A549 (cell line): ENCODE results near the gene MTTP. TPM values are rescaled to one million over a fixed set of nuclear protein-coding genes. Genes with fewer than 3 reads are reported as not detected.

Source experiments
- ATAC-seq, 2 experiments: fragments of 200-7000 bp in 1 of 2; fragments of >200 bp in 1 of 2; cut with Nextera tagmentation in 1 of 2; cut with Tn5 transposase in 1 of 2; 3 replicates each; pipeline versions ENCODE4 v1.8.0 to v1.9.1; 2018 to 2020; ENCODE audit warnings: mild to moderate bottlenecking in 1 of 2, moderate library complexity in 1 of 2
- CTCF ChIA-PET: fragments of 300-600 bp; sonication (Branson Sonifier 250); formaldehyde crosslinking; extraction: SDS; loops from one replicate; lab custom pipeline; 2021; ENCODE audit warnings: antibody characterized with exemption, inconsistent platforms; lab: Yijun Ruan, JAX
- POLR2A ChIA-PET: fragments of 350-600 bp; formaldehyde crosslinking; extraction: SDS; loops from one replicate; lab custom pipeline; 2021; ENCODE audit warnings: antibody characterized with exemption, inconsistent platforms; lab: Yijun Ruan, JAX
- DNase-seq, 2 experiments: peaks; one replicate each; pipeline versions ENCODE4 v3.0.0 to v3.0.0-alpha.2; 2011 to 2016; ENCODE audit warnings: low read depth in 1 of 2, low spot score in 1 of 2
- FAIRE-seq: peaks from 2 replicates; lab custom pipeline; 2011; peaks lifted over from hg19 to GRCh38; lab: Jason Lieb, UNC
- H3K27ac ChIP-seq, 2 experiments: fragments of >200 bp; sonication (Bioruptor Twin); formaldehyde crosslinking; 3 replicates each; pipeline ENCODE4 v1.5.1; 2016 to 2017
- H3K4me1 ChIP-seq: fragments of >200 bp; sonication (Bioruptor Twin); formaldehyde crosslinking; 3 replicates; pipeline ENCODE4 v1.6.1; 2016
- H3K4me2 ChIP-seq: fragments of >200 bp; sonication (Bioruptor Twin); formaldehyde crosslinking; 3 replicates; pipeline ENCODE4 v1.6.1; 2016
- H3K4me3 ChIP-seq: fragments of >200 bp; sonication (Bioruptor Twin); formaldehyde crosslinking; 3 replicates; pipeline ENCODE4 v1.5.1; 2016
- H3K9me3 ChIP-seq: fragments of >200 bp; sonication (Bioruptor Twin); formaldehyde crosslinking; 3 replicates; pipeline ENCODE4 v1.6.1; 2016
- BHLHE40 ChIP-seq: IDR thresholded peaks from 2 replicates; pipeline ENCODE4 v1.6.1; 2012; ENCODE audit warnings: low read depth, low read length, inconsistent platforms
- CBX2 ChIP-seq: fragments of 200-600 bp; sonication (generic); IDR thresholded peaks from 2 replicates; pipeline ENCODE4 v1.6.1; 2016; ENCODE audit warnings: low read depth, mild to moderate bottlenecking, borderline replicate concordance
- CBX8 ChIP-seq: fragments of 200-600 bp; sonication (generic); IDR thresholded peaks from 2 replicates; pipeline ENCODE4 v1.6.1; 2016
- ESRRA ChIP-seq: fragments of 150-350 bp; IDR thresholded peaks from 2 replicates; pipeline ENCODE4 v1.6.1; 2014; ENCODE audit warnings: mild to moderate bottlenecking, low read length, borderline replicate concordance
- FOSB ChIP-seq: fragments of 250-450 bp; sonication (Bioruptor Pico); IDR thresholded peaks from 2 replicates; pipeline ENCODE4 v1.5.0; 2020; ENCODE audit warnings: mild to moderate bottlenecking, moderate library complexity
- FOSL2 ChIP-seq, 2 experiments: fragments of 450-650 bp in 1 of 2; fragments of >200 bp in 1 of 2; sonication (Bioruptor Twin) in 1 of 2; formaldehyde crosslinking; IDR thresholded peaks; 2 replicates each; pipeline versions ENCODE4 v1.5.0 to v1.6.1; 2016 to 2020; ENCODE audit warnings: mild to moderate bottlenecking in 1 of 2, moderate library complexity in 1 of 2
- FOXS1 ChIP-seq: fragments of 250-450 bp; sonication (Bioruptor Pico); IDR thresholded peaks from 2 replicates; pipeline ENCODE4 v1.5.0; 2020; ENCODE audit warnings: mild to moderate bottlenecking, moderate library complexity
- HEYL ChIP-seq: fragments of 250-450 bp; sonication (Bioruptor Pico); IDR thresholded peaks from 2 replicates; pipeline ENCODE4 v1.8.0; 2021; ENCODE audit warnings: mild to moderate bottlenecking, moderate library complexity
- HOXA7 ChIP-seq: fragments of 250-450 bp; sonication (Bioruptor Pico); IDR thresholded peaks from 2 replicates; pipeline ENCODE4 v1.5.0; 2020; ENCODE audit warnings: mild to moderate bottlenecking, moderate library complexity
- HOXB5 ChIP-seq: fragments of 250-450 bp; sonication (Bioruptor Pico); IDR thresholded peaks from 2 replicates; pipeline ENCODE4 v1.5.0; 2020; ENCODE audit warnings: mild to moderate bottlenecking, moderate library complexity
- JUNB ChIP-seq: fragments of >200 bp; sonication (Bioruptor Twin); formaldehyde crosslinking; IDR thresholded peaks from 2 replicates; pipeline ENCODE4 v1.6.1; 2016
- KDM1A ChIP-seq: fragments of 200-600 bp; sonication (generic); IDR thresholded peaks from 2 replicates; pipeline ENCODE4 v1.6.1; 2016; ENCODE audit warnings: low read depth, mild to moderate bottlenecking
- KDM5A ChIP-seq: fragments of 200-600 bp; sonication (generic); IDR thresholded peaks from 2 replicates; pipeline ENCODE4 v1.6.1; 2016; ENCODE audit warnings: antibody characterized with exemption, mild to moderate bottlenecking
- MYC ChIP-seq: IDR thresholded peaks from 2 replicates; pipeline ENCODE4 v1.6.1; 2012; ENCODE audit warnings: mild to moderate bottlenecking, inconsistent platforms, low read length, improper control_type of control experiment, borderline replicate concordance
- PHF8 ChIP-seq: fragments of 200-600 bp; sonication (generic); IDR thresholded peaks from 2 replicates; pipeline ENCODE4 v1.6.1; 2016; ENCODE audit warnings: low read depth, mild to moderate bottlenecking, antibody characterized with exemption, moderate library complexity, borderline replicate concordance
- POLR2A ChIP-seq: IDR thresholded peaks from 2 replicates; pipeline ENCODE4 v1.6.1; 2012; ENCODE audit warnings: mild to moderate bottlenecking, low read length
- POLR2AphosphoS2 ChIP-seq: conservative IDR thresholded peaks from 2 replicates; pipeline ENCODE4 v1.6.1; 2012; ENCODE audit warnings: low read length, improper control_type of control experiment, inconsistent platforms
- RAD21 ChIP-seq, 2 experiments: fragments of >200 bp in 1 of 2; sonication (Bioruptor Twin) in 1 of 2; formaldehyde crosslinking in 1 of 2; IDR thresholded peaks in 1 of 2; conservative IDR thresholded peaks in 1 of 2; 2 replicates in 1 of 2; 3 replicates in 1 of 2; pipeline ENCODE4 v1.6.1; 2012 to 2018; ENCODE audit warnings: inconsistent platforms in 1 of 2
- RNF2 ChIP-seq: fragments of 200-600 bp; sonication (generic); IDR thresholded peaks from 2 replicates; pipeline ENCODE4 v1.6.1; 2016; ENCODE audit warnings: low read depth, mild to moderate bottlenecking, antibody characterized with exemption, moderate library complexity, borderline replicate concordance
- ZFP36 ChIP-seq: fragments of 450-650 bp; IDR thresholded peaks from 2 replicates; pipeline ENCODE4 v1.6.1; 2014; ENCODE audit warnings: borderline replicate concordance; ENCODE audit not compliant: partially characterized antibody
- ZNF302 ChIP-seq: fragments of 250-450 bp; sonication (Bioruptor Pico); IDR thresholded peaks from 2 replicates; pipeline ENCODE4 v1.9.0; 2021; ENCODE audit warnings: inconsistent platforms, mild to moderate bottlenecking, moderate library complexity
- WGBS: methylation state at CpG from one replicate; pipeline ENCODE4 v1.1.6; 2017; ENCODE audit errors: missing lambda C conversion rate; 5-methylcytosine and 5-hydroxymethylcytosine counted together
- polyA plus RNA-seq, 4 experiments: library from polyadenylated mRNA; depleted of rRNA in 3 of 4; stranded (reverse); fragments of >200 nt; fragmentation: RNase III in 1 of 4; extraction: RNeasy Plus Mini Kit Qiagen cat#74134 plus additional on column Dnase treatment in 1 of 4; gene quantifications; 2 replicates in 3 of 4; 3 replicates in 1 of 4; pipeline ENCODE4 v1.2.3, GENCODE V29; 2011 to 2017
- TF ChIP-seq, protein P1 (sequence below): fragments of >200 bp; sonication (Bioruptor Twin); formaldehyde crosslinking; IDR thresholded peaks from 2 replicates; pipeline ENCODE4 v1.6.1; 2016
- TF ChIP-seq, protein P2 (sequence below): fragments of 250-450 bp; sonication (Bioruptor Pico); IDR thresholded peaks from 2 replicates; pipeline ENCODE4 v1.5.0; 2020; ENCODE audit warnings: low read depth, mild to moderate bottlenecking, moderate library complexity
- TF ChIP-seq, protein P3 (sequence below): fragments of 450-650 bp; IDR thresholded peaks from 2 replicates; pipeline ENCODE4 v1.6.1; 2014; ENCODE audit warnings: antibody characterized with exemption
- TF ChIP-seq, protein P4 (sequence below): IDR thresholded peaks from 2 replicates; pipeline ENCODE4 v1.6.1; 2012; ENCODE audit warnings: low read depth, borderline replicate concordance
- TF ChIP-seq, protein P5 (sequence below): IDR thresholded peaks from 2 replicates; pipeline ENCODE4 v1.6.1; 2012
- TF ChIP-seq, protein P6 (sequence below): fragments of 200-600 bp; sonication (generic); IDR thresholded peaks from 2 replicates; pipeline ENCODE4 v1.6.1; 2016; ENCODE audit warnings: antibody characterized with exemption, mild to moderate bottlenecking, moderate library complexity

The MTTP gene
- polyA plus RNA-seq, 2 of the 4 experiments (the other 2 are of a cell fraction), result 0.03 TPM; not detected in 1

DNA sequence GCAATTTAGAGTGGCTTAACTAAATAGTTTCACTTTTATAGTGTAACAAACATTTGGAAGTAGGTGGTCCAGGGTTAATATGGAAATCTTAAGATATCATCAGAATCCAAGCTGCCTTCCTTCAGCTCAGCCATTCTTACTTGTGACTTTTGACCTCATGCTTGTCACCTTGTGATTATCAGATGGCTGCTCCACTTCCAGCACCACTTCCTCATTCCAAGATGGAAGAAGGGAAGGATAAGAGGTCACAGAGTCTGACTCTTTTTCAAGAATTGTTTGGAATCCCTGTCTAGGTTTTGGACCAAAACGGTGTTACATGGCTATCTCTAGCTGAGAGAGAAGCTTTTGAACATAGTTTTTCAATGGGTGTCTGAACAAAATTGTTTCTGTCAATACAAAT lies 39.9 kb downstream of the MTTP start:
- no peaks in the 10 kb centered on the region for H3K4me1 ChIP-seq
- no peak overlapping the region for H3K4me2 ChIP-seq
- ATAC-seq, result no peak
- ChIA-PET POLR2A (no interaction called here), CTCF (no interaction called here)
- H3K9me3 ChIP-seq, result no peaks in the 10 kb centered on the region
- TF ChIP-seq JUNB (no peak), HOXA7 (CRISPR knock-in tag) (no peak), ZFP36 (no peak), CBX2 (no peak), RAD21 (conservative IDR thresholded peaks at IDR 0.05 in 1 of 2, IDR thresholded peaks at IDR 0.05 in 1 of 2) (no peak), MYC (no peak)
- TF ChIP-seq, protein P1, sequence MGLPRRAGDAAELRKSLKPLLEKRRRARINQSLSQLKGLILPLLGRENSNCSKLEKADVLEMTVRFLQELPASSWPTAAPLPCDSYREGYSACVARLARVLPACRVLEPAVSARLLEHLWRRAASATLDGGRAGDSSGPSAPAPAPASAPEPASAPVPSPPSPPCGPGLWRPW, result no peak
- TF ChIP-seq, protein P2, sequence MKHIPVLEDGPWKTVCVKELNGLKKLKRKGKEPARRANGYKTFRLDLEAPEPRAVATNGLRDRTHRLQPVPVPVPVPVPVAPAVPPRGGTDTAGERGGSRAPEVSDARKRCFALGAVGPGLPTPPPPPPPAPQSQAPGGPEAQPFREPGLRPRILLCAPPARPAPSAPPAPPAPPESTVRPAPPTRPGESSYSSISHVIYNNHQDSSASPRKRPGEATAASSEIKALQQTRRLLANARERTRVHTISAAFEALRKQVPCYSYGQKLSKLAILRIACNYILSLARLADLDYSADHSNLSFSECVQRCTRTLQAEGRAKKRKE (CRISPR knock-in tag), result no peak
- H3K4me3 ChIP-seq, result no peak overlapping the region
- FAIRE-seq, result no peak
- no peak for DNase-seq
- 0% methylated on average over 1 of the region's 1 CpG for WGBS
- H3K27ac ChIP-seq, result no peak overlapping the region

DNA sequence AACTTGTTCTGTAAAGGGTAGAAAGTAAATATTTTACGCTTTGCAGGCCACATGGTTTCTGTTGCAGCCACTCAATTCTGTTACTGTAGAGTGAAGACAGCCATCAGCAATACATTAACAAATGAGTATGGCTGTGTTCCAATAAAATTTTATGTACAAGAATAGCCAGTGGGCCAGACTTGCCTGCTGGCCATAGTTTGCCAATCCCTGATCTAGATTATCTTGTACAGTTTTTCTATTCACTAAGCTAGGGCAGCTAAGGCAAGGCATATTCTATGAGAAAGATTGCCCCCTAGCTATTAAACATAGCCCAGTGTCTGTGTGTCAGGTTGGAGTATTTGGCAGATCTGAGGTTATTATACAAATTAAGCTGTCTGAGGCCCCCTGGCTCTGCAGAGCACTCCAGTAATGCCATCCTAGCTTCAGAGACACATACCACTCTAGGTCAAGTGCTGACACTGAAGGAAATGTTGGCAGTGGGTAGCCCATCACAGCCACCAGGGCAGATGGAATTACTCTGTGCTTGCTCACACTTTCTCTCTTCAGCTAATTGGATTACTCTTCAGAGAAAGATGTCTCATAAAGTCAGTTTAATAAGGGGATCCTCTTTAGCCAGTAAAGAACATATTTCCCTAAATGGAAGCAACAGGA lies 40.7 kb downstream of the MTTP start:
- H3K27ac ChIP-seq, result no peak overlapping the region
- DNase-seq, result no peak
- H3K4me3 ChIP-seq, result no peak overlapping the region
- no peak overlapping the region for H3K4me2 ChIP-seq
- TF ChIP-seq, protein P3, sequence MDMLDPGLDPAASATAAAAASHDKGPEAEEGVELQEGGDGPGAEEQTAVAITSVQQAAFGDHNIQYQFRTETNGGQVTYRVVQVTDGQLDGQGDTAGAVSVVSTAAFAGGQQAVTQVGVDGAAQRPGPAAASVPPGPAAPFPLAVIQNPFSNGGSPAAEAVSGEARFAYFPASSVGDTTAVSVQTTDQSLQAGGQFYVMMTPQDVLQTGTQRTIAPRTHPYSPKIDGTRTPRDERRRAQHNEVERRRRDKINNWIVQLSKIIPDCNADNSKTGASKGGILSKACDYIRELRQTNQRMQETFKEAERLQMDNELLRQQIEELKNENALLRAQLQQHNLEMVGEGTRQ, result no peak
- no peak for TF ChIP-seq RNF2
- no peak for TF ChIP-seq KDM1A
- TF ChIP-seq, protein P4, sequence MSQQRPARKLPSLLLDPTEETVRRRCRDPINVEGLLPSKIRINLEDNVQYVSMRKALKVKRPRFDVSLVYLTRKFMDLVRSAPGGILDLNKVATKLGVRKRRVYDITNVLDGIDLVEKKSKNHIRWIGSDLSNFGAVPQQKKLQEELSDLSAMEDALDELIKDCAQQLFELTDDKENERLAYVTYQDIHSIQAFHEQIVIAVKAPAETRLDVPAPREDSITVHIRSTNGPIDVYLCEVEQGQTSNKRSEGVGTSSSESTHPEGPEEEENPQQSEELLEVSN, result no peak
- TF ChIP-seq HOXB5 (CRISPR knock-in tag), result no peak
- TF ChIP-seq FOSL2 (IDR thresholded peaks at IDR 0.05), result no peak
- no peak for TF ChIP-seq FOSL2 (CRISPR knock-in tag; IDR thresholded peaks at IDR 0.05)
- no peak for TF ChIP-seq ZNF302 (CRISPR knock-in tag)
- no peak for TF ChIP-seq FOSB (CRISPR knock-in tag)
- TF ChIP-seq MYC, result no peak
- FAIRE-seq, result no peak
- CTCF ChIA-PET, result no interaction called here
- 93% methylated on average over 1 of the region's 1 CpG for WGBS
- POLR2A ChIA-PET, result no interaction called here
- H3K9me3 ChIP-seq, result no peaks in the 10 kb centered on the region
- no peak for ATAC-seq
- H3K4me1 ChIP-seq, result no peaks in the 10 kb centered on the region

DNA sequence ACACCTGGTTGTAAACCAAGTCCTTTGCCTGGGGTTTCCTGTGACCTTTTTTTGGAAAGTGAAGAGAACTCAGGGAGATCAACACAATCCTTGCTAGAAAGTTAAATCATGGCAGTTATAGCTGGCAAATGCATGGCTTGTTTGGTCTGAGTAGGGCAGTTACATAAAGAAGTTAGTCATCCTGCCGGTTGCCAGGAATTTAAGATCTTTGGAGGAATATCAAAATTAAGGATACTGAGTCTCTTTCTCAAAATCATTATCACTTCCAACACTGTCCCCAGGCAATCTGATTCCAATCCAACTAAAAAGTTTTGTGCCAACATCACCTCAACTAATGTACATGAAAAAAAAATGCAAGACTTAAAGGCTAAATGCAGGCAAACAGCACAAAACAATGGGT lies 42.8 kb downstream of the MTTP start:
- CTCF ChIA-PET, result no interaction called here
- Histone ChIP-seq H3K27ac (no peak overlapping the region), H3K4me2 (no peak overlapping the region), H3K4me3 (no peak overlapping the region), H3K9me3 (no peaks in the 10 kb centered on the region), H3K4me1 (no peaks in the 10 kb centered on the region)
- 47% methylated on average over 1 of the region's 1 CpG for WGBS
- no peak for DNase-seq
- FAIRE-seq, result no peak
- no peak for ATAC-seq
- POLR2A ChIA-PET, result no interaction called here
- TF ChIP-seq BHLHE40, result no peak
- no peak for TF ChIP-seq FOXS1 (CRISPR knock-in tag)
- TF ChIP-seq ESRRA, result no peak
- TF ChIP-seq, protein P3, result no peak
- TF ChIP-seq, protein P5, sequence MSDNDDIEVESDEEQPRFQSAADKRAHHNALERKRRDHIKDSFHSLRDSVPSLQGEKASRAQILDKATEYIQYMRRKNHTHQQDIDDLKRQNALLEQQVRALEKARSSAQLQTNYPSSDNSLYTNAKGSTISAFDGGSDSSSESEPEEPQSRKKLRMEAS, result no peak
- no peak for TF ChIP-seq POLR2A
- TF ChIP-seq KDM5A, result no peak
- TF ChIP-seq CBX8, result no peak
- TF ChIP-seq ZFP36, result no peak
- no peak for TF ChIP-seq PHF8
- TF ChIP-seq POLR2AphosphoS2, result no peak
- no peak for TF ChIP-seq HEYL (CRISPR knock-in tag)
- TF ChIP-seq, protein P6, sequence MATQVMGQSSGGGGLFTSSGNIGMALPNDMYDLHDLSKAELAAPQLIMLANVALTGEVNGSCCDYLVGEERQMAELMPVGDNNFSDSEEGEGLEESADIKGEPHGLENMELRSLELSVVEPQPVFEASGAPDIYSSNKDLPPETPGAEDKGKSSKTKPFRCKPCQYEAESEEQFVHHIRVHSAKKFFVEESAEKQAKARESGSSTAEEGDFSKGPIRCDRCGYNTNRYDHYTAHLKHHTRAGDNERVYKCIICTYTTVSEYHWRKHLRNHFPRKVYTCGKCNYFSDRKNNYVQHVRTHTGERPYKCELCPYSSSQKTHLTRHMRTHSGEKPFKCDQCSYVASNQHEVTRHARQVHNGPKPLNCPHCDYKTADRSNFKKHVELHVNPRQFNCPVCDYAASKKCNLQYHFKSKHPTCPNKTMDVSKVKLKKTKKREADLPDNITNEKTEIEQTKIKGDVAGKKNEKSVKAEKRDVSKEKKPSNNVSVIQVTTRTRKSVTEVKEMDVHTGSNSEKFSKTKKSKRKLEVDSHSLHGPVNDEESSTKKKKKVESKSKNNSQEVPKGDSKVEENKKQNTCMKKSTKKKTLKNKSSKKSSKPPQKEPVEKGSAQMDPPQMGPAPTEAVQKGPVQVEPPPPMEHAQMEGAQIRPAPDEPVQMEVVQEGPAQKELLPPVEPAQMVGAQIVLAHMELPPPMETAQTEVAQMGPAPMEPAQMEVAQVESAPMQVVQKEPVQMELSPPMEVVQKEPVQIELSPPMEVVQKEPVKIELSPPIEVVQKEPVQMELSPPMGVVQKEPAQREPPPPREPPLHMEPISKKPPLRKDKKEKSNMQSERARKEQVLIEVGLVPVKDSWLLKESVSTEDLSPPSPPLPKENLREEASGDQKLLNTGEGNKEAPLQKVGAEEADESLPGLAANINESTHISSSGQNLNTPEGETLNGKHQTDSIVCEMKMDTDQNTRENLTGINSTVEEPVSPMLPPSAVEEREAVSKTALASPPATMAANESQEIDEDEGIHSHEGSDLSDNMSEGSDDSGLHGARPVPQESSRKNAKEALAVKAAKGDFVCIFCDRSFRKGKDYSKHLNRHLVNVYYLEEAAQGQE, result no peak
